Body of pancreas (tissue), 4 donors: Measurements from ENCODE around the gene SERPINA6. TPM values are rescaled to one million over a fixed set of nuclear protein-coding genes. Genes with fewer than 3 reads are reported as not detected.

Experiments used
- ATAC-seq: fragments of 150-250 bp; one replicate; pipeline ENCODE4 v1.9.1; 2016
- DNase-seq, 4 donors: peaks; one replicate each; pipeline ENCODE4 v3.0.0-alpha.2; 2019
- H3K27ac ChIP-seq, 4 donors: fragments of 200-600 bp; sonication (generic); 1 replicate in 3 of 4; 2 replicates in 1 of 4; pipeline versions ENCODE4 v1.5.1 to v1.6.1; 2016 to 2019; ENCODE audit warnings: mild to moderate bottlenecking in 1 of 4, mixed read lengths in 1 of 4, moderate library complexity in 1 of 4
- H3K27me3 ChIP-seq, 2 donors: fragments of 200-600 bp; sonication (generic); one replicate each; pipeline ENCODE4 v1.6.0; 2016; ENCODE audit warnings: mild to moderate bottlenecking in 1 of 2
- H3K36me3 ChIP-seq, 2 donors: fragments of 200-600 bp; sonication (generic); replicated peaks in 1 of 2; 2 replicates each; pipeline ENCODE4 v1.5.1; 2016; ENCODE audit warnings: low read depth in 2 of 2; ENCODE audit not compliant: insufficient read depth in 1 of 2
- H3K4me1 ChIP-seq: fragments of 200-600 bp; sonication (generic); one replicate; pipeline ENCODE4 v1.6.0; 2016
- H3K4me3 ChIP-seq, 2 donors: fragments of 200-600 bp; sonication (generic); 1 replicate in 1 of 2; 2 replicates in 1 of 2; pipeline ENCODE4 v1.5.1; 2016 to 2019
- H3K9me3 ChIP-seq, 3 donors: fragments of 200-600 bp; sonication (generic); 1 replicate in 2 of 3; 2 replicates in 1 of 3; pipeline ENCODE4 v1.5.1; 2016
- POLR2A ChIP-seq, 3 donors: fragments of 450-650 bp; IDR thresholded peaks; one replicate each; pipeline ENCODE4 v1.6.1; 2016; ENCODE audit warnings: antibody characterized with exemption in 3 of 3, mild to moderate bottlenecking in 2 of 3
- WGBS, 2 donors: methylation state at CpG; one replicate each; pipeline ENCODE4 v1.1.5; 2017; 5-methylcytosine and 5-hydroxymethylcytosine counted together
- intact Hi-C: fragments of 100-400 bp; cut with DNase I; formaldehyde crosslinking; loops from one replicate; pipeline ENCODE4 v1.15.1; 2023
- total RNA-seq, 2 donors: library from RNA; depleted of rRNA; stranded (reverse); fragments of >200 nt; gene quantifications; one replicate each; pipeline ENCODE4 v1.1.0, GENCODE V29; 2016
- TF ChIP-seq, protein P1 (sequence below), 7 experiments: fragments of 450-650 bp in 4 of 7; fragments of 200-600 bp in 3 of 7; sonication (generic) in 3 of 7; IDR thresholded peaks; one replicate each; pipeline ENCODE4 v1.5.1; 2016 to 2019; ENCODE audit warnings: antibody characterized with exemption in 7 of 7

SERPINA6 gene
- total RNA-seq, 2 donors from 2014 or later: 6.5 to 10.9 TPM

DNA sequence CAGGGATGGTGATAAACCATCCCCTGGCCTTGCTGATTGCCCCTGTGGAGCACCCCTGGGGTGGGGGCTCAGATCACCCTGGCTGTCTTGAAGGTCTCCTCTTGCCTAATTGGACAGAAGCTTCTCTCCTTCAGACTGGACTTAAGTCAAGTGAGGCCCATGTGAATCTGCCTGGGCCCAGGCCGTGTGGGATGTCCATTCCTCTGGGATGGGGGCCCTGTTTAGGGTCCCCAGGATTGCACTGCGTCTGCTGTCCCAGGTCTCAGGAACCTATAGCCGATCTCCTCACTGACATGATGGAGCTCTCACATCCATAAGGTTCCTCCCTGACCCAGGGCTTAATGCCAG is 45.1 kb upstream of the SERPINA6 start:
- H3K9me3 ChIP-seq: no peaks in the 10 kb centered on the region
- DNase-seq (no peak), ATAC-seq (no peak)
- WGBS, 2 donors: 76% methylated on average over 2 of the region's 3 CpGs; no CpG with 5 or more reads in 1 of the 2 donors
- no peaks in the 10 kb centered on the region for H3K36me3 ChIP-seq
- H3K4me1 ChIP-seq: no peaks in the 10 kb centered on the region
- no peak overlapping the region for H3K4me3 ChIP-seq
- H3K27ac ChIP-seq: no peak overlapping the region
- no peak for TF ChIP-seq POLR2A (IDR thresholded peaks at IDR 0.05)
- TF ChIP-seq, protein P1, sequence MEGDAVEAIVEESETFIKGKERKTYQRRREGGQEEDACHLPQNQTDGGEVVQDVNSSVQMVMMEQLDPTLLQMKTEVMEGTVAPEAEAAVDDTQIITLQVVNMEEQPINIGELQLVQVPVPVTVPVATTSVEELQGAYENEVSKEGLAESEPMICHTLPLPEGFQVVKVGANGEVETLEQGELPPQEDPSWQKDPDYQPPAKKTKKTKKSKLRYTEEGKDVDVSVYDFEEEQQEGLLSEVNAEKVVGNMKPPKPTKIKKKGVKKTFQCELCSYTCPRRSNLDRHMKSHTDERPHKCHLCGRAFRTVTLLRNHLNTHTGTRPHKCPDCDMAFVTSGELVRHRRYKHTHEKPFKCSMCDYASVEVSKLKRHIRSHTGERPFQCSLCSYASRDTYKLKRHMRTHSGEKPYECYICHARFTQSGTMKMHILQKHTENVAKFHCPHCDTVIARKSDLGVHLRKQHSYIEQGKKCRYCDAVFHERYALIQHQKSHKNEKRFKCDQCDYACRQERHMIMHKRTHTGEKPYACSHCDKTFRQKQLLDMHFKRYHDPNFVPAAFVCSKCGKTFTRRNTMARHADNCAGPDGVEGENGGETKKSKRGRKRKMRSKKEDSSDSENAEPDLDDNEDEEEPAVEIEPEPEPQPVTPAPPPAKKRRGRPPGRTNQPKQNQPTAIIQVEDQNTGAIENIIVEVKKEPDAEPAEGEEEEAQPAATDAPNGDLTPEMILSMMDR (IDR thresholded peaks at IDR 0.05): no peak
- no peaks in the 10 kb centered on the region for H3K27me3 ChIP-seq
- intact Hi-C loops: no loop called here

DNA sequence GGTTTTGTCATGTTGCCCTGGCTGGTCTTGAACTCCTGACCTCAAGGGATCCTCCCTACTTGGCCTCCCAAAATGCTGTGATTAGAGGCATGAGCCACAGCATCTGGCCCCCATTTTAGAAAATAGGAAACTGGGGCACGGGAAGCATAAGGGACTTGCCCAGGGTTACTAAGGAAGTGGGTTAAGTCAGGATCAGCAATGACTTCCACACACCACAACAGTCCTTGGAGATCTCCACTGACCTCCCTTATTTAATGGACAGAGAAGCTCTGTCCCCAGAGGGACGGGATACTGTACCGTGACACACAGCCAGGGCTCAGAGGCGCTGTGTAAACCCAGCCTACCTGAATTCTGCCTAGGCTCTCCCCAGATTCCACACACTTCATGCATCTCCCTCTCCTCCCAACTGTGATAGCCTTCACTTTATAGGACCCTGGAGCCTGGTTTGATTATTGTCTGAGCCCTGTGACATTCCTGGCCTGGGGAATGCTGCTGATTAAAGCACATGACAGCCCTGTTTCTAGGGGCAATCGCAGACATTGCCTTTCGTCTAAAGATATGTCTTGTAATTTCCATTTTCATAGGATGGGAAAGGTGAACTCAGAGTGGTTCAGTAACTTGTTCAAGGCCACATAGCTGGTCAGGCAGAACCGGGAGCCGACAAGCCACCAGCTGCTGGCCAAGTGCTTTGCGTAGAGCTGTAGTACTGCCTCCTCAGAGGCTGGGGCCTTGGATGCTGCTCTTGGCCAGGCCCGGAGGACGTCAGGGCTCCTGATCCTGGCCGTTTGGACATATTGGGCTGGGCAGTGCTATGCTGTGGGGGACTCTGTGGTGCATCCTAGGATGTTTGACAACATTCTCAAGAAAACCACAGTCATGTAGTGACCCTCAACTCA is 44.5 kb upstream of the SERPINA6 start:
- H3K36me3 ChIP-seq: no peaks in the 10 kb centered on the region
- no peak overlapping the region for H3K27ac ChIP-seq
- H3K27me3 ChIP-seq: no peaks in the 10 kb centered on the region
- WGBS, 2 donors: 66 to 71% methylated on average over 12 of the region's 12 CpGs
- no peaks in the 10 kb centered on the region for H3K9me3 ChIP-seq
- no peak for TF ChIP-seq POLR2A (IDR thresholded peaks at IDR 0.05)
- TF ChIP-seq, protein P1 (IDR thresholded peaks at IDR 0.05): no peak
- intact Hi-C loops: no loop called here
- H3K4me3 ChIP-seq: no peak overlapping the region
- peak in 1 of 4 donors; percentile 7 for DNase-seq
- no peak for ATAC-seq
- H3K4me1 ChIP-seq: no peaks in the 10 kb centered on the region

DNA sequence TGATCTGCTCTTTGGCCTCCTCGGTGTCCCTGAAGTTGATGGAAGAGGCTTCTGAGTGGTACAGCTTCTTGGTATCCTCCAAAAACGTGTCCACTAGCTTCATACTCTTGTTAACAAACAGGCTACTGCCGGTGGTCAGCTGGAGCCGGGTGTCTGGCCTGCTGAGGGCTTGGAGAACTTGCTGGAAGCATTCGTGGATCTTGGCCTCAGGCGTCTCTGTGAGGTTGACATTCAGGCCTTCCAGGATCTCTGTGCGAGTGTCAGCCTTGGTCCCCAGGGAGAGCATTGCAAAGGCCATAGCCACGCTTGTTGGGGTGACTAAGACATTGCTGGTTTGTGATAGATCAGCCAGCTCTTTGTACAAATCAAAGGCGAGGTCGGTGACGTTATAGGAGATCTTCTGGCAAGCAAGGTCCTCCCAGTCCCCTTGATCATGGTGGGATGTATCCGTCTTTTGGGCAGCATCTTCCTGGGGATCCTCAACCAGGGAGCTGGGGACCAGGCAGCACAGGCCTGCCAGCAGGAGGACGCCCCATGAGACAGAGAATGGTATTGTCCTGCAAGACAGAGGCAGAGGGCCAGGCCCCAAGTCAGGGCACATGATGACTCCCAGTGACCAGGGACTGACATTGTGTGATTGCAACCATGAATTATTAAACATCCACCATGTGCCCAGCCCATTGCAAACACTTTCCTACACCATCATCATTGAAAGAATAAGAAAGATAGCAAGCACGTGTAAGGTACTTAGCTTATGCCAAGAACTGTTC is 43.2 kb upstream of the SERPINA6 start, which contains the start of gene SERPINA2:
Gene SERPINA2 (minus strand): TSS at position 553 of the 770 bp plus-strand sequence.
- H3K4me3 ChIP-seq: no peak within 1 kb of the TSS
- peak in 1 of 4 donors; percentile 11 for DNase-seq

DNA sequence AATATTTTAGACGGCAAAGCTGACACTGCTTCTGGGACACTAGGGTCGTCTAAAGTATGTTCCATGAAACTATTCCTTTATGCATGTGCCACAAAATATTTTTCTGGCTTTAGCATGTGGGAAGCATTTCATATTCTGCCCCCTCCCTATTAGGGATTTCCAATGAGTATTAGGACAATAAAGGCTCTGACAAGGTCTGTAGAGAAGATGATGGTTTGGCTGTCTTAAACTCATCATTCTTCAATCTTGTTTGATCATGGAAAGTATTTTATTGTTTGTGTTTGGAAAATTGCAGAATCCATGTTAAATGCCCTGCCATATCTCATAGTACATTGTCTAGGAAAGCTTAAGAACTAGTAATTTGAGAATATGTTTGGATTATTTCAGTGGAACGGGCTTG is 42.5 kb upstream of the SERPINA6 start:
- Histone ChIP-seq H3K4me1 (no peaks in the 10 kb centered on the region), H3K9me3 (no peaks in the 10 kb centered on the region), H3K4me3 (no peak overlapping the region), H3K27me3 (no peaks in the 10 kb centered on the region), H3K27ac (no peak overlapping the region), H3K36me3 (no peaks in the 10 kb centered on the region)
- ATAC-seq (no peak), DNase-seq (no peak)
- 70 to 74% methylated on average over 3 of the region's 3 CpGs for WGBS, 2 donors
- TF ChIP-seq POLR2A (IDR thresholded peaks at IDR 0.05): no peak
- TF ChIP-seq, protein P1 (IDR thresholded peaks at IDR 0.05): no peak
- intact Hi-C loops: no loop called here

More for the DNA sequence above, 43.2 kb upstream of the SERPINA6 start, which contains the start of gene SERPINA2:
- H3K27me3 ChIP-seq: no peaks in the 10 kb centered on the region
- WGBS, 2 donors: 79% methylated on average over 11 to 14 of the region's 14 CpGs
- no peak for ATAC-seq
- H3K27ac ChIP-seq: no peak within 1 kb of the TSS
- H3K9me3 ChIP-seq: no peaks in the 10 kb centered on the region
- intact Hi-C loops: no loop called here
- TF ChIP-seq POLR2A (IDR thresholded peaks at IDR 0.05): no peak
- TF ChIP-seq, protein P1 (IDR thresholded peaks at IDR 0.05): no peak
- H3K4me1 ChIP-seq: no peaks in the 10 kb centered on the region
- H3K36me3 ChIP-seq: no peaks in the 10 kb centered on the region
